DND-41 (cell line): ENCODE measurements around the gene ZNF248.

Experiments used
- EZH2 ChIP-seq: IDR thresholded peaks from 3 replicates; pipeline ENCODE4 v1.6.1; 2012; ENCODE audit warnings: borderline replicate concordance, low read depth, mild to moderate bottlenecking, moderate library complexity, low read length, inconsistent platforms; ENCODE audit not compliant: severe bottlenecking
- TF ChIP-seq, protein P1 (sequence below): IDR thresholded peaks from 2 replicates; pipeline ENCODE4 v1.5.1; 2012; ENCODE audit warnings: borderline replicate concordance, low read length, moderate library complexity, mild to moderate bottlenecking; ENCODE audit not compliant: poor library complexity, severe bottlenecking; ENCODE audit errors: extremely low read depth

- TF ChIP-seq EZH2: no peak
- TF ChIP-seq, protein P1, sequence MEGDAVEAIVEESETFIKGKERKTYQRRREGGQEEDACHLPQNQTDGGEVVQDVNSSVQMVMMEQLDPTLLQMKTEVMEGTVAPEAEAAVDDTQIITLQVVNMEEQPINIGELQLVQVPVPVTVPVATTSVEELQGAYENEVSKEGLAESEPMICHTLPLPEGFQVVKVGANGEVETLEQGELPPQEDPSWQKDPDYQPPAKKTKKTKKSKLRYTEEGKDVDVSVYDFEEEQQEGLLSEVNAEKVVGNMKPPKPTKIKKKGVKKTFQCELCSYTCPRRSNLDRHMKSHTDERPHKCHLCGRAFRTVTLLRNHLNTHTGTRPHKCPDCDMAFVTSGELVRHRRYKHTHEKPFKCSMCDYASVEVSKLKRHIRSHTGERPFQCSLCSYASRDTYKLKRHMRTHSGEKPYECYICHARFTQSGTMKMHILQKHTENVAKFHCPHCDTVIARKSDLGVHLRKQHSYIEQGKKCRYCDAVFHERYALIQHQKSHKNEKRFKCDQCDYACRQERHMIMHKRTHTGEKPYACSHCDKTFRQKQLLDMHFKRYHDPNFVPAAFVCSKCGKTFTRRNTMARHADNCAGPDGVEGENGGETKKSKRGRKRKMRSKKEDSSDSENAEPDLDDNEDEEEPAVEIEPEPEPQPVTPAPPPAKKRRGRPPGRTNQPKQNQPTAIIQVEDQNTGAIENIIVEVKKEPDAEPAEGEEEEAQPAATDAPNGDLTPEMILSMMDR: no peak
Observed at GRCh38 chr10:37865957-37866803, 8.8 kb upstream of the ZNF248 start.
